ELF-1 (cell line): ENCODE measurements around the gene TGM2.

ENCODE experiments used
- DNase-seq: peaks from one replicate; pipeline ENCODE4 v3.0.0-alpha.2; 2016; ENCODE audit warnings: low read depth, low spot score

Gene TGM2

GRCh38 chr20:38095017-38095686, 69.9 kb downstream of the TGM2 start:
- DNase-seq: no peak

GRCh38 chr20:38094373-38094891, 70.6 kb downstream of the TGM2 start:
- DNase-seq: no peak

DNA sequence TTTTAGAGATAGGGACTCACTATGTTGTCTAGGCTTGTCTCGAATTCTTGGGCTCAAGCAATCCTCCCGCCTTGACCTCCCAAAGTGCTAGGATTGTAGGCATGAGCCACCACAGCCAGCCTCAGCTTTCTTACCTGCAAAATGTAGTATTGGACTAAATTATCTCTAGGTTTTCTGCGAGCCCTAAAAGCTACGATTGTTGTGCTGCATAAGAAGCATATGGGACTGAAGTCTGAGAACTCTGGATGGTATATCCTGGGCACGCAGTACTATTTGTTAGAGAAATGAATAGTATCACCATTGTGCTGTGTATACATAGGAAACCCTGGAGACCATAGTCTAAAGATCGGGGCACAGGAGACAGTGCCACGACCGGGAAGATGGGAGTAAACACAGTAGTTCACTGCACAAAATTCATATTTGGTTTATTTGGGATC, 71.4 kb downstream of the TGM2 start:
- DNase-seq: no peak

- DNase-seq: no peak
These were observed 72.2 kb downstream of the TGM2 start for GRCh38 chr20:38092915-38093314.

DNA sequence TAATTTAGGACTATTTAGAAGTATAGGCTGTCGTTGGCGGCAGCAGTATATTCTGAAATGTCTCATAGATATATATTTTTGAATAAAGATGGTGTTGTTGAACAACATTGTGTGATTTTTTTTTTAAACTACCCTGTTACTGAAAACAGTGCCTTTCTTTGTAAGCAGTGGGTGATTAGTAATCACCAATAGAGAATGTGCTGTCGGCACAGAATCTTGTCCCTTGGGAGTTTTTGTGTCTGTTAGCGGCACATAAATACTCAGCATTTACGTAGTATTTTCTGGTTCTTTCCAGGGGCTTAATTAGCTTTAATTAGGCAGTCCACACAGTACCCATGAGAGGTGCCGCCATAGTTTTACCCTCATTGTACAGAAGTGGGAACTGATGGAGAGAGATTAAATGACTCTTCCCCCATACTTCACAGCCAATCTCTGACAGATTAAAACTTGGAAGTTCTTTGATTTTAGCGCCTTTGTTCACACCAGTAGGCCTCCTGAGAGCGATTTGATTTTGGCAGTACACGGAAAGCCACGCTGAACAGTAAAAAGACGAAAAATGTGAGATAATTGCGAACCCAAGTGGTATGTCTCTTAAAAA, 72.7 kb downstream of the TGM2 start:
- no peak for DNase-seq

DNA sequence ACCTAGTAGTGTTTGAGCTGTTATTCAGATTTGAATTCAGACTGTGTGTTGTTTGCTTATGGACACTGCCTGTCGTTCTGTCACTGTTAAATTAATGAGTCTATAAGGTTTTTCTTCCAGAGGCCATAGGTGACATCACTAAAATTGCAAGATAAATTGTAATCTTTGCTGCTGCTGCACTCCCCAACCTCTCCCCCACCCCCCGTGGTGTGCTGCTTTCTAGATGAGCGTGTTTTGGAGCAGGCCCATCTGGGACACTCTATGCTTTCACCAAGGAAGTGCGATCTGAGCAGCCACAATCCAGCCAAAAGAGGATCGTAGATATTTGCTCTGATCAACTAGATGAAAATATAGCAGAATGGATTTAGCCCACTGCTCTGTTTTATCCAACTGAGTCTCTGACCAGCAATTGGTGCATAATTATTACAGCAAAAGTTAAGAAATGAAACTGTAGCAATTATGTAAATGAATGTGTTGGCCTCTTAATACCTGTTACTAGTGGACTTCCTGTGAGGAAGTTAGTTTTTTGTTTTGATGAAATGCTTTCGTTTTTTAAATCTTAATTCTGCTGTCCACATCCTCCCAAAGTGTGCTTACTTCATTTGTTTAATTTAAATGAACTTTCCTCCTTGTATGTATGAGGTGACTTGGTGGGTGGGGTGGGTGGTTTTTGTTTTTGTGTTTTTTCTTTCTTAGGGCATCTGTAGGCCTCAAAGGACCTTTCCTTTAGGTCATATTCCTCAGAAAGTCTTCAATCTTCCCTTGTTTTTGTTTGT, 73.4 kb downstream of the TGM2 start:
- no peak for DNase-seq

- no peak for DNase-seq
These were observed 75.0 kb downstream of the TGM2 start for GRCh38 chr20:38090061-38090460.

- DNase-seq: no peak
These were observed 75.6 kb downstream of the TGM2 start for GRCh38 chr20:38089500-38089899.

GRCh38 chr20:38085026-38085425, 80.0 kb downstream of the TGM2 start:
- no peak for DNase-seq

DNA sequence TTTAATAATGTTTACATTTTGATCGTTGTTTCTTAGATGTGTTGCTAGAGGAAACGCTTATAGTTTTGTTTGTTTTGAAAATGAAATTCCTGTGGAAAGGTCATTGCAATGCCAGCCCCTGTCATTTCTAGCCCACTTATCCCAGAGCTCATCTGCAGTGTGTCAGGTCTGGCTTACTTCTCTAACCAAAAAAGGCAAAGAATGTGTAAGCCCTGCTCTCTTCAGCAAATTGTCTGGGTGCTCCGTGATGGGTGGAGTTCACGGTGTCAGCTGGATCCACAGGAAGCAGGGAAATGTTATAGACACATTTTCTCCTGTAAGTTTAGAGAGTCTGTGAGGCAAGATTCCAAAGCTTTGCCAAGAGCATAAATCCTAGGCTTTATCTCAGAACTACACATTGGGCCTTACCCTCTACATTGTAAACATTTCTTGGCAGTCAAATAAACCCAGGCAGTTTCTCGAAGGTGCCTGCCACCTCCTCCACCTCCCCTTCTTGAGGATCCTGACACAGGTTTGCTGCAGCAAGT, 80.6 kb downstream of the TGM2 start:
- DNase-seq: peak; percentile 17

- DNase-seq: no peak
These were observed 81.6 kb downstream of the TGM2 start for GRCh38 chr20:38083338-38084048.

DNA sequence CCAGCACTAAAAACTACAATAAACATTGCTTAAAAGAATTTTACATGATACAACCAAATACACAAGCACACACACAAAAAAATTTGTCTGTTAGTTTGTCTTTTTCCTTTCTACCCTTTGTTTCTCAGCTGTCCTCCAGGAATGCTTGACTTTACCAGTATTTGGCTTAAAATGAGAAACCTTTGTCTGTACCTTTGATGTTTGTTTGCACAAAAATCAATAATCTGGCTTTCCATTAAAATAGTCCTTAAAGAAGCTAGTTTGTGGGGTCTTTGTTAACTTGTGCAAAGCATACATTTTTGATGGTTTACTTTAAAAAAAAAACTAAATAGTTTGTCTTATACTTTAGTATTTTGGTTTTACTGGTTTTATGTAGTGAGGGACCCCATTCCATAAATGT, 82.2 kb downstream of the TGM2 start:
- DNase-seq: no peak

- no peak for DNase-seq
These were observed 83.5 kb downstream of the TGM2 start for GRCh38 chr20:38081575-38081974.

DNA sequence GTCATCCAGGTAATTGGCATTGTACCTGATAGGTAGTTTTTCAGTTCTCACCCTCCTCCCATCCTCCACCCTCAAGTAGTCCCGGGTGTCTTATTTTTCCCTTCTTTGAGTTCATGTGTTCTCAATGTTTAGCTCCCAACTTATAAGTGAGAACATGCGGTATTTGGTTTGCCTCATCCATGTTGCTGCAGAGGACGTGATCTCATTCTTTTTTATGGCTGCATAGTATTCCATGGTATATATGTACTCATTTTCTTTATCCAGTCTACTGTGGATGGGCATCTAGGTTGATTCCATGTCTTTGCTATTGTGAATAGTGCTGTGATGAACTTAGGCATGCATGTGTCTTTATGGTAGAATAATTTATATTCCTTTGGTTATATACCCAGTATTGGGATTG, 85.7 kb downstream of the TGM2 start:
- DNase-seq: no peak

GRCh38 chr20:38078084-38078483, 87.0 kb downstream of the TGM2 start:
- DNase-seq: no peak
